B cell (primary cell): Measurements from ENCODE around the gene BRI3BP.

ENCODE experiments used
- CTCF ChIP-seq: fragments of 200-600 bp; IDR thresholded peaks from one replicate; pipeline ENCODE4 v1.8.0; 2022; ENCODE audit warnings: antibody characterized with exemption, mild to moderate bottlenecking
- EZH2 ChIP-seq: IDR thresholded peaks from 2 replicates; pipeline ENCODE4 v1.6.1; 2012; ENCODE audit warnings: borderline replicate concordance, low read depth, mild to moderate bottlenecking, moderate library complexity, low read length; ENCODE audit not compliant: insufficient read depth, poor library complexity, severe bottlenecking

DNA sequence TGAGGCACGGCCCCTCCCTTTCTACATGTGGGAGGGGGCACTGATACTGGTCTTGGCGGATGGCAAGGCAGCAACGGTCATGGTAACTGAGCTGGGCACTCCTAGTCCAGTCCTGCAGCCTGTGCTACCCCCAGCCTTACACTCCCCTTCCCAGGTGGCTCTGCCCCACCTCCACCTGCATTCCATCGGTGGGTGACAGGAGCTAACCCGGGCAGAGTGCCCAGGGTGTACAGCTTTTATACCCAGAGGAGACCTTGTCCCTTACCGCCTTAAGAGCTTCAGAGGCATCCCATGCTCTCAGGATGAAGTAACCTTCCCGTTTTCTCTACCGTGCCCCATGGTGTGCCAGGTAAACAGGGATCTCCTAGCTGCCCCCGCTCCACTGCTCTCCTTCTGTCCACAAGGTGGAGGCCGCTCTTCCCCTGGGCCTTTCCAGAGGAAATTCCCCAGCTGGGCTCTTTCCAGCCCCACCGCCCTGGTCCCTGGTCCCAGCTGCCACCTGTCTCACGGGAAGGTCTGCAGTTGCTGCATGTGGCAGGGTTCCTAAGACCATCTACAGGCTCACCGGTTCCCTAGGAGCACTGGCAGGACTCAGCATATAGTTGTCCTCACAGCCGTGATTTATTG, 20.5 kb downstream of the BRI3BP start:
- TF ChIP-seq CTCF (no peak), EZH2 (no peak)
